HG03342 (cell line): ENCODE results near the gene SELENOM.

ENCODE experiments used
- ATAC-seq: cut with Tn5 transposase; IDR thresholded peaks from one replicate; pipeline ENCODE4 v1.9.1; 2021; ENCODE audit warnings: mild to moderate bottlenecking, moderate library complexity; ENCODE audit not compliant: unreplicated experiment

SELENOM gene

GRCh38 chr22:31107178-31107893, at the start of gene SELENOM:
TSS of gene SELENOM (minus strand) at chr22:31107568. CDS start at chr22:31107505, 63 bp downstream.
- peak; percentile 83 for ATAC-seq

- no peak for ATAC-seq
These were observed 48.1 kb upstream of the SELENOM start for GRCh38 chr22:31155422-31155821.

- ATAC-seq = no peak
These were observed 47.6 kb upstream of the SELENOM start for GRCh38 chr22:31154975-31155374.

- ATAC-seq = no peak
These were observed 46.0 kb upstream of the SELENOM start for GRCh38 chr22:31153357-31153756.

GRCh38 chr22:31151872-31152271, 44.5 kb upstream of the SELENOM start:
- ATAC-seq = no peak

GRCh38 chr22:31150615-31151014, 43.2 kb upstream of the SELENOM start:
- no peak for ATAC-seq

- ATAC-seq = no peak
These were observed 41.7 kb upstream of the SELENOM start for GRCh38 chr22:31148953-31149627.

GRCh38 chr22:31148488-31148887, 41.1 kb upstream of the SELENOM start:
- ATAC-seq = no peak

- ATAC-seq = no peak
These were observed 36.9 kb upstream of the SELENOM start for GRCh38 chr22:31144223-31144622.

- no peak for ATAC-seq
These were observed 36.2 kb upstream of the SELENOM start for GRCh38 chr22:31143537-31143936.

GRCh38 chr22:31143038-31143437, 35.7 kb upstream of the SELENOM start:
- ATAC-seq = no peak

- no peak for ATAC-seq
These were observed 34.9 kb upstream of the SELENOM start for GRCh38 chr22:31142285-31142684.

GRCh38 chr22:31141551-31141950, 34.2 kb upstream of the SELENOM start:
- no peak for ATAC-seq

GRCh38 chr22:31140746-31141145, 33.4 kb upstream of the SELENOM start:
- ATAC-seq = no peak

- ATAC-seq = no peak
These were observed 32.7 kb upstream of the SELENOM start, which contains the start of gene PLA2G3 for GRCh38 chr22:31139866-31140716. TSS of gene PLA2G3 (minus strand) at chr22:31140508. CDS start at chr22:31140354, 154 bp downstream.

GRCh38 chr22:31139066-31139465, 31.7 kb upstream of the SELENOM start:
- ATAC-seq = no peak

GRCh38 chr22:31138126-31138525, 30.8 kb upstream of the SELENOM start:
- no peak for ATAC-seq

GRCh38 chr22:31137721-31138120, 30.4 kb upstream of the SELENOM start:
- ATAC-seq = no peak

- no peak for ATAC-seq
These were observed 29.3 kb upstream of the SELENOM start for GRCh38 chr22:31136711-31137110.

GRCh38 chr22:31136155-31136554, 28.8 kb upstream of the SELENOM start:
- no peak for ATAC-seq

GRCh38 chr22:31135706-31136105, 28.3 kb upstream of the SELENOM start:
- ATAC-seq = no peak
